GM18517 (cell line): ENCODE results near the gene TTC7B.

ENCODE experiments used
- ATAC-seq: cut with Tn5 transposase; IDR thresholded peaks from one replicate; pipeline ENCODE4 v1.9.1; 2021; ENCODE audit warnings: mild to moderate bottlenecking, moderate library complexity; ENCODE audit not compliant: unreplicated experiment

The TTC7B gene

GRCh38 chr14:90551733-90552464 lies 264.3 kb downstream of the TTC7B start:
- ATAC-seq, result no peak

- ATAC-seq, result no peak
Measured at GRCh38 chr14:90551070-90551704, 265.0 kb downstream of the TTC7B start.

GRCh38 chr14:90549794-90550641 lies 266.2 kb downstream of the TTC7B start:
- ATAC-seq, result no peak

- ATAC-seq, result no peak
Measured at GRCh38 chr14:90548455-90548854, 267.8 kb downstream of the TTC7B start.

GRCh38 chr14:90547968-90548367 lies 268.3 kb downstream of the TTC7B start:
- ATAC-seq, result no peak

- ATAC-seq, result no peak
Measured at GRCh38 chr14:90547250-90547649, 269.0 kb downstream of the TTC7B start.

- ATAC-seq, result no peak
Measured at GRCh38 chr14:90546767-90547166, 269.5 kb downstream of the TTC7B start.

- no peak for ATAC-seq
Measured at GRCh38 chr14:90545966-90546751, 270.1 kb downstream of the TTC7B start.

- ATAC-seq, result no peak
Measured at GRCh38 chr14:90545382-90545781, 270.8 kb downstream of the TTC7B start.

GRCh38 chr14:90544971-90545370 lies 271.3 kb downstream of the TTC7B start:
- no peak for ATAC-seq

- no peak for ATAC-seq
Measured at GRCh38 chr14:90544566-90544965, 271.7 kb downstream of the TTC7B start.

GRCh38 chr14:90543876-90544275 lies 272.4 kb downstream of the TTC7B start:
- no peak for ATAC-seq

- no peak for ATAC-seq
Measured at GRCh38 chr14:90541076-90541634, 275.1 kb downstream of the TTC7B start.

GRCh38 chr14:90540437-90540836 lies 275.8 kb downstream of the TTC7B start:
- ATAC-seq, result no peak

- ATAC-seq, result no peak
Measured at GRCh38 chr14:90539996-90540395, 276.2 kb downstream of the TTC7B start.

GRCh38 chr14:90539496-90539775 lies 276.8 kb downstream of the TTC7B start:
- ATAC-seq, result no peak

GRCh38 chr14:90538716-90539495 lies 277.3 kb downstream of the TTC7B start:
- no peak for ATAC-seq

- ATAC-seq, result no peak
Measured at GRCh38 chr14:90538095-90538494, 278.1 kb downstream of the TTC7B start.

- no peak for ATAC-seq
Measured at GRCh38 chr14:90536511-90537191, 279.6 kb downstream of the TTC7B start.
